HG02763 (cell line): ENCODE results near the gene IQSEC3.
A peak's percentile ranks its signal among the peaks of the same experiment; 100 is the strongest.

Experiments
- ATAC-seq: cut with Tn5 transposase; IDR thresholded peaks from one replicate; pipeline ENCODE4 v1.9.1; 2021; ENCODE audit warnings: mild to moderate bottlenecking, moderate library complexity; ENCODE audit not compliant: unreplicated experiment

Gene IQSEC3

DNA sequence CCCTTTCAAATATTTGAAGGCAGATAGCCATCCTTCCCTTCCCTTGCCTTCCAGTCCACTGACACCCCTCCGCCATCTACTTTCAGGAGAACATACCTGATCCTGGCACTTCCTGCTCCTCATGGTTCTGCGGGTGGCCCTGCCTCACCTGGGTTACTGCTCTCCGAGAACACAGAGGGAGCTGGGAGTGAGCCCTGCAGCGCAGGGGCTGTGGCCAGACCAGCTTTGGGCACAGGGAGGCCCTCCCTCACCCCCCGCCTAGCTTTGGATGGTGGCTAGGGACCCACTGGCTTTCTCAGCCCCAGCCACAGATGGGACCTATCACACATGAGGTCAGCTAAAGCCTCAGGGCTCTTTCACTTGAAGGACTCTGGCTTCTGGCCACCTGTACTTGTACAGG is 12.4 kb downstream of the IQSEC3 start:
- ATAC-seq: no peak

DNA sequence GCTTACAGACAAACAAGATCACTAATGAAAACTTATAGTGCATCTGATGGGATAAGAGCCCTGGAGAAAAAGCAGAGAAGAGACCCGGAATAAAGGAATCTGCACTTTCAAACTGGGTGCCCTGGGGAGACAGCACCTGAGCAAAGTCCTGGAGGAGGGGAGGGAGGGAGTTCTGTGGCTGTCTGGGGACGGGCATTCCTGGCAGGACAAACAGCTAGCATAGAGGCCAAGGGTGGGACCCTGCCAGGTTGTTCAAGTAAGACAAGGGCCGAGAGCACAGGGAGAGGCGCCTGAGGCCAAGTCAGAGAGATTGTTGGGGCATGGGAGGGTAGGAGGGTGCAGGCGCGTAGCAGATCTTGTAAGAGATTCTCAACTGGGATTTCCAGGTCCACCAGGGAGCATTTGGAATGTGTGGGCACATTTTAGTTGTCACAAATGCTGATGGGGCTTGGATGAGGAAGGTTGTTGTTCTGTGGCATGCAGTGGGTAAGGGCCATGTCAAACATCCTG is 14.2 kb downstream of the IQSEC3 start:
- ATAC-seq: no peak

DNA sequence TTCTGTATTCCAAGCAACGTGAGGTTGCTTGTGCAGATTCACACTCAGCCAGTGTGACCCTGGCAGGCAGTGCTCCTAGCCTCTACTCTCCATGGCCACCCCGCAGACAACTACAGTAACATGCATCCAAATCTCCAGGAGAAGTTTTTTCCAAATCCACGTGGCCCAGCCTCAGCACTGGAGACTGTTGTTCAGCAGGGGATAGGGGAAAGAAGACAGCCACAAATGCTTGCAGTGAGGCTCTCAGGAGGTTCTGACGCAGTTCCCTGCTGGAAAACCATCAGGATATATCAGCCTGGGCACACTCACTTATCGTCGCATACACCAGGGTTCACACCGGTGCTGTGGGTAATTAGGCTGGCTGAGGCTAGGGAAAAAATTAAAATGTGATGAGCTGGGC is 16.2 kb downstream of the IQSEC3 start:
- no peak for ATAC-seq

DNA sequence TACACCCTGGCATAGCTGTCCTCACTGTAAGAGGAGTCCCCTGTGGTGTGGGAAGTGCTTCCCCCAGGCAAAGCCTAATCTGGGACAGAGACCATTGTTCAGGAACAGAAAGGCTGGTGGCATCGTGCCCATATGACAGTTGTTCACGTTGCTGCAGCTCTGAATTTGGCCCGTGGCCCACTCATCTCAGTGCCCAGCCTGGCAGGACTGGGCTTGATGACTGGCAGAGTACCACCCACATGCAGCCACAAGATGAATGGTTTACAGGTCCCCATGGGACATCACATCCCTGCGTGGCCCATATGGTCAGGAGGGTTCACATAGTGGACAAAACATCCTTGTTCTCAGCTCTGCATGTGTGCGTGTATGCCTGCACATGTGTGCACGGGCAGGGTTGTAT is 17.5 kb downstream of the IQSEC3 start:
- no peak for ATAC-seq

DNA sequence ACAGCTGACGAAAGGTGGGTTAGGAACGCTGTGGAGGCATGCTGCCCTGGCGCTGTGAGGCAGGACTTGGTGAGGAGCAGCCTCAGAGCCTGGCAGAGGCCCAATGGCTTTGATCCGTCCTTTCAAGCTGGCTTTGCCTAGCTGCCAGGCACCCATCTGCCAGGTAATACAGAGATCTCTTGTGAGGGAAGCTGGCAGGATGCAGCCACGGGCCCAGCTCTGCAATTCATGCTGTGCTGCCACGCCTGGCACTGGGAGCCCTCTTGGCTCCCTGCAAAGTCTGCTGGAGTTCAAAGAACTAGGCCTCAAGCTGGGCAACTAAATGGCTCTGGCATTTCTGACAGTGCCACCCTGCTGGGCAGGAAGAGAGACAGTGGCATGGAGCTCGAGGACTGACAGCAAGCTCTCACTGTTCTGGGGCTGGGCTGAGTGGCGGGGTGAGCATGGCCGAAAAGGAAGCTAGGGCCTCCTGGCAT is 18.7 kb downstream of the IQSEC3 start:
- no peak for ATAC-seq

GRCh38 chr12:87315-87714 is 20.7 kb downstream of the IQSEC3 start:
- no peak for ATAC-seq

DNA sequence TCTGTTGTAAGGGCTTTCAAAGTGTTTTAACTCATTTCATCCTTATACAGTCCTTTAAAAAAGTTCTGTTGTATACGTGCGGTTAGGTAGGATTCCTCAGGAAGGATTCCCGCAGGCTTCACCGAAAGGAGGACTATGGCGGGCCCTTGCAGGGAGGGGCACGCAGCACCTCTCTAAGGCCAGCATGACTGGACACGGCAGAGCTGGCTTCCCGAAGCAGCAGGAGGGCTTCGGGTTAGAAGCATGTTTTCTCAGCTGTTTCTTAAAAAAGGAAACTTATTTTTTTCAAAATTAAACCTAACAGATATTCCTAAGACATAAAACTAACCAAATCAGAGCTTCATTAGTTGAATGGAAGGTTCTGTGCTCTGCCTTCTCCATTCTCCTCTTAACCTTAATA is 21.3 kb downstream of the IQSEC3 start:
- no peak for ATAC-seq

- no peak for ATAC-seq
Measured at GRCh38 chr12:89653-90052, 23.1 kb downstream of the IQSEC3 start.

DNA sequence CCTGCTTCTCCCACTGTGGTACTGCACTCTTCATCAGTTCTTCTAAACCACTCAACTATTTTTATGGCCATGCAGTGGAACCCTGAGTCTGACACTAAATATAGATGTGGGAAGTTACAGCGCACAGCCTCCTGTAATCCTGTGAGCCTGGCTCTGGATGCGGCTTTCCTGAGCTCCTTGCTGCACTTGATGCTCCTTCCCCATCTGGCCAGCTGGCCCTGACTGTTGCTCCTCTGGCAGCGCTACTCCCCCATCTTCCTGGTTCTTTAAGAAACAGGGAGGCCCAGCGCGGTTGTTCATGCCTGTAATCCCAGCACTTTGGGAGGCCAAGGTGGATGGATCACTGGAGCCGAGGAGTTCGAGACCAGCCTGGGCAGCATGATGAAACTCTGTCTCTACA is 24.6 kb downstream of the IQSEC3 start:
- no peak for ATAC-seq

- no peak for ATAC-seq
Measured at GRCh38 chr12:93266-94005, 26.9 kb downstream of the IQSEC3 start.

- no peak for ATAC-seq
Measured at GRCh38 chr12:96543-96942, 30.0 kb downstream of the IQSEC3 start.

GRCh38 chr12:98924-99352 is 32.4 kb downstream of the IQSEC3 start:
- no peak for ATAC-seq

GRCh38 chr12:99605-100004 is 33.0 kb downstream of the IQSEC3 start:
- ATAC-seq: no peak

- ATAC-seq: no peak
Measured at GRCh38 chr12:101969-102878, 35.7 kb downstream of the IQSEC3 start.

DNA sequence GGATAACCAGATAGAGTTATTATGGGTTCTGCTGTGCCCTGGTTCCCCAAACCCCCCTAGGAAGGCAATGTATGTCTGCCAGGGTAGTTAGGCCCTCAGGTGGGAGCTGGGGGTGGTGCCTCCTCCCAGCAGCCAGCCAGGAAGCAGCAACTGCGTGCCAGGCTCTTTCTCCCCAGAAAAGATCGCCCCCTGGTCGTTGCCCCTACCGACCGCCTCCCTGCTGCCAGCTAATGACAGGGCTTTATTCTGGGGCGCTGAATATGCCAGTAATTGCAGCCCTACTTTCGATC is 36.3 kb downstream of the IQSEC3 start:
- no peak for ATAC-seq

DNA sequence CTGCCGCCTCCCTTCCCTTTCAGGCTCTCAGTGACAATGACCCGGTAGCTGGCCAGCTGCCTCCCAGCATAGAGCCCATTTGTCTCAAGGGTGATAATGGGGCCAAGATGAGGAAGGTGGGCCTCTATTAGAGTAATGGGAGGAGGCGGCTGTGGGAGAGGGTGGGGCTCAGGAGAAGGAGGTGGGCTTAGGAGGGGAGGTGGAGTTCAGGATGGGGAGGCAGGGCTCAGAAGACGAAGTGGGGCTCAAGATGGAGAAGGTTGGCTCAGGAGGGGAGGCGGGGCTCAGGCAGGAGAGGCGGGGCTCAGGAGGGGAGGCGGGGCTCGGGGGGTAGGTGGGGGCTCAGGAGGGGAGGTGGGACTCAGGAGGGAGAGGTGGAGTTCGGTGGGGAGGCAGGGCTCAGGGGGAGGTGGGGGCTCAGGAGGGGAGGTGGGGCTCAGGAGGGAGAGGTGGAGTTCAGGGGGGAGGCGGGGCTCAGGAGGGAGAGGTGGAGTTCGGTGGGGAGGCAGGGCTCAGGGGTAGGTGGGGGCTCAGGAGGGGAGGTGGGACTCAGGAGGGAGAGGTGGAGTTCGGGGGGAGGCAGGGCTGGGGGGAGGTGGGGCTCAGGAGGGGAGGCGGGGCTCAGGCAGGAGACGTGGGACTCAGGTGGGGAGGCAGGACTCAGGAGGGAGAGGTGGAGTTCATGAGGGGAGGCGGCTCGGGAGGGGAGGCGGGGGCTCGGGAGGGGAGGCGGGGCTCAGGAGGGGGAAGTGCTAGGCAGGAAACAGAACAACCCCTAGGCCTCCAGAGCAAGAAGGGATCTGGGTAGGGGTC is 36.8 kb downstream of the IQSEC3 start:
- ATAC-seq: no peak

DNA sequence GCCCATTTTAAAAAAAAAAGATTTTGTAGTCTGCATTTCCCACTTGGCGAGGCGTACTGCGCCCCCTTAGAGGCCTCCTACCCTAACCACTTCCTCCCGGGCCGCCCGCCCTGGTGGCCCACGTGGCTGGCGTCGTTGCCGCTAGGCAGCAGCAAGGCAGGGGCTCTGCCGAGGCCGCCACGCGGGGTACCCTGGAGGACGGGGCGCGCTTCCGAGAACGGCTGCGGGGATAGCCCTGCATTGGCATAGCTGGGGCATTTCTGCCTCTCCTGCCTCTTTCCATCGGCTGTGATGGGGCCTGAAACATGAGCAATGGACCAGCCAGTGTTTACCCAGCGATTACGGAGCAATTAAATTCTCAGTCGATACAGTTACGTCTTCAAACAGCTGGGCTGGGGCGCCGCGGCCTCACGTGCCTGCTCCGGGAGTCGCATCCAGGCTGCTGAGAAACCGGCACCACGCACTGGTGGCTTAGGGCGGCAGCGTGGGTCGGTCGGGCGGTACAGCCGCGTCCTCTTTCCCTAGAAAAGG is 38.0 kb downstream of the IQSEC3 start:
- ATAC-seq: no peak

- no peak for ATAC-seq
Measured at GRCh38 chr12:105696-106095, 39.1 kb downstream of the IQSEC3 start.

DNA sequence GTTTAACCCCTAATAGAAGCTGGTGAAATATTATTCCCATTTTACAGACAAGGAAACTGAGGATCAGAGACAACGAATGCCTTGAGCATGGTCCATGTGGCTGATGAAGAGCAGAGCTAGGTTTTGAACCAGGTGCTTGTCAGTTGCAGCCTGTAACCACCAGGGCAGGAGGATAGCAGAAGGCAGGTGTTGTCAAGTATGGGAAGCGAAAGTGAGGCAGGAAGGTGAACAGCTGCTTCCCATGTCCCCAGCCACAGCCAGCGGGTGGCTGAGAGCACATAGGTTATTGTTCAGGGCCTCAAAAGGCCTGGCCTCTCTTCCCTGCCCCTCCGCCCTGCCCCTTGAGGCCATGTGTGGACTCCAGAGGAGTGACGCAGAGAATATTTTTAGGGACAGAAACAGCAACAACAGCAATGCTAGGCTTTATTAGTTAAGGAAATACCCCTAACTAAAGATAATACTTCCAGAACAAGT is 39.6 kb downstream of the IQSEC3 start:
- peak; percentile 86 for ATAC-seq

DNA sequence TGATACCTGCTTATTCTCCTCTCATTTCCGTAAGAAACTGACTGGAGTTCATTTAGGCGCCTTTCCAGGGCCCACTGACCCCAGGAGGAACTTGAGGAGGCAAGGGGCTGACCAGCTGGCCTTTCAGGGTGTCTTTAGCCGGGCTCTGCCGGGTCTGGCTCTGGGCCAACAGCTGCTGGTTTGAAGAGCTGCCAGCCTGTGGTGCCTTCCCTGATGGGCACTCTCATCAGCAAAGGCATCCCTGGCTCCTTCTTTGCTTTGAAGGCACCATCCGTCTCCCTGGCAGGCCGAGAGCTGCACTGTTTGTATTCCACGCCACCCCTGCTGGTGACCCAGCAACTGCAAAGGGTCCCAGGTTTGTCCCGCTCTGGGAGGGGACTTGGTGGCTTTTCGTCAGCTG is 42.0 kb downstream of the IQSEC3 start:
- no peak for ATAC-seq

- no peak for ATAC-seq
Measured at GRCh38 chr12:109446-109845, 42.9 kb downstream of the IQSEC3 start.
